Measurements from ENCODE around the gene NACC2.

GRCh38 chr9:136004219-136004618 is 90.9 kb downstream of the NACC2 start:
- TF ChIP-seq CTCF (IDR thresholded peaks at IDR 0.05; ENCODE audit: low read depth, low read length) (no peak), EZH2phosphoT487 (IDR thresholded peaks at IDR 0.05; ENCODE audit: low read depth) (no peak)

Measured in OCI-LY3 (cell line).